PC-3 (cell line): ENCODE measurements around the gene MAPK8.

Source experiments
- EZH2 ChIP-seq: fragments of 300-600 bp; sonication (generic); IDR thresholded peaks from one replicate; pipeline ENCODE4 v1.6.1; 2017; ENCODE audit warnings: antibody characterized with exemption, mild to moderate bottlenecking, low read length; ENCODE audit not compliant: unreplicated experiment
- EZH2phosphoT487 ChIP-seq: fragments of 300-600 bp; sonication (generic); IDR thresholded peaks from 2 replicates; pipeline ENCODE4 v1.6.1; 2018; ENCODE audit warnings: mild to moderate bottlenecking, antibody characterized with exemption, low read length, borderline replicate concordance
- TF ChIP-seq, protein P1 (sequence below): fragments of 300-600 bp; sonication (generic); conservative IDR thresholded peaks from 2 replicates; pipeline ENCODE4 v1.5.1; 2017; ENCODE audit warnings: antibody characterized with exemption, low read depth, mild to moderate bottlenecking, low read length

DNA sequence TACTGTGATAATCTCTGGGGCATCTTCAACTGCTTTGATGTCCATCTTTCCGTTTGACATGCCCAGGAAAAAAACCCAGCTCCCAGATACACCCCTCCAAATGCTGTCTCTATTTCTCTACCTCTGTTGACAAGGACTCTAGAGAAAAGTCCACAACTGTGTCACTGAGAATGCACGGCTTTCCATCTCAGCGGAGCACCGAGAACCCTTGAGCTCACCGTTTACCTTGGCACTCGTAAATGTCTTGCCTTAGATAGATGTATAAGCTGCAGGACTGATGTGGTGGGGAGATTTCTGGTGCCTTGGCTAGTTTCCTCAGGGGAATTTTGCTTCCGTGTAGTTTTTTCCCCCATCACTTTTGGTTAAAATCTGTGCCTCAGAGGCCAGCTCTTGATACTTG is 7.4 kb upstream of the MAPK8 start:
- TF ChIP-seq, protein P1, sequence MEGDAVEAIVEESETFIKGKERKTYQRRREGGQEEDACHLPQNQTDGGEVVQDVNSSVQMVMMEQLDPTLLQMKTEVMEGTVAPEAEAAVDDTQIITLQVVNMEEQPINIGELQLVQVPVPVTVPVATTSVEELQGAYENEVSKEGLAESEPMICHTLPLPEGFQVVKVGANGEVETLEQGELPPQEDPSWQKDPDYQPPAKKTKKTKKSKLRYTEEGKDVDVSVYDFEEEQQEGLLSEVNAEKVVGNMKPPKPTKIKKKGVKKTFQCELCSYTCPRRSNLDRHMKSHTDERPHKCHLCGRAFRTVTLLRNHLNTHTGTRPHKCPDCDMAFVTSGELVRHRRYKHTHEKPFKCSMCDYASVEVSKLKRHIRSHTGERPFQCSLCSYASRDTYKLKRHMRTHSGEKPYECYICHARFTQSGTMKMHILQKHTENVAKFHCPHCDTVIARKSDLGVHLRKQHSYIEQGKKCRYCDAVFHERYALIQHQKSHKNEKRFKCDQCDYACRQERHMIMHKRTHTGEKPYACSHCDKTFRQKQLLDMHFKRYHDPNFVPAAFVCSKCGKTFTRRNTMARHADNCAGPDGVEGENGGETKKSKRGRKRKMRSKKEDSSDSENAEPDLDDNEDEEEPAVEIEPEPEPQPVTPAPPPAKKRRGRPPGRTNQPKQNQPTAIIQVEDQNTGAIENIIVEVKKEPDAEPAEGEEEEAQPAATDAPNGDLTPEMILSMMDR, result no peak
- TF ChIP-seq EZH2, result no peak
- TF ChIP-seq EZH2phosphoT487, result no peak
